H9 (cell line): Measurements from ENCODE around the gene YDJC. TPM values are rescaled to one million over a fixed set of nuclear protein-coding genes. Genes with fewer than 3 reads are reported as not detected.

ENCODE experiments used
- DNase-seq: peaks from one replicate; pipeline ENCODE4 v3.0.0-alpha.2; 2017
- H2AFZ ChIP-seq: one replicate; pipeline ENCODE4 v1.6.1; 2013; ENCODE audit warnings: mild to moderate bottlenecking, low read length, control low read depth, moderate library complexity
- H2AK5ac ChIP-seq: 2 replicates; pipeline ENCODE4 v1.6.1; 2013; ENCODE audit warnings: low read length, control low read depth, mixed read lengths; ENCODE audit not compliant: insufficient read length
- H2BK120ac ChIP-seq: one replicate; pipeline ENCODE4 v1.6.1; 2013; ENCODE audit warnings: low read depth, mild to moderate bottlenecking, low read length, control low read depth, inconsistent platforms; ENCODE audit not compliant: poor library complexity, severe bottlenecking
- H2BK12ac ChIP-seq: 2 replicates; pipeline ENCODE4 v1.6.1; 2013; ENCODE audit warnings: low read length, control low read depth, mixed read lengths, low read depth; ENCODE audit not compliant: insufficient read length
- H2BK15ac ChIP-seq: 2 replicates; pipeline ENCODE4 v1.6.1; 2013; ENCODE audit warnings: low read depth, low read length, control low read depth
- H2BK20ac ChIP-seq: one replicate; pipeline ENCODE4 v1.6.1; 2013; ENCODE audit warnings: low read depth, mild to moderate bottlenecking, low read length, control low read depth, inconsistent platforms; ENCODE audit not compliant: poor library complexity, severe bottlenecking
- H2BK5ac ChIP-seq: 2 replicates; pipeline ENCODE4 v1.6.1; 2013; ENCODE audit warnings: low read length, control low read depth, mixed read lengths; ENCODE audit not compliant: insufficient read length
- H3K14ac ChIP-seq: 2 replicates; pipeline ENCODE4 v1.6.1; 2013; ENCODE audit warnings: low read length, control low read depth; ENCODE audit not compliant: insufficient read depth
- H3K18ac ChIP-seq: 2 replicates; pipeline ENCODE4 v1.6.1; 2013; ENCODE audit warnings: low read depth, mild to moderate bottlenecking, mixed read lengths, low read length, control low read depth; ENCODE audit not compliant: insufficient read length
- H3K23ac ChIP-seq: 2 replicates; pipeline ENCODE4 v1.6.1; 2013; ENCODE audit warnings: low read length, control low read depth, mixed read lengths, low read depth; ENCODE audit not compliant: insufficient read length
- H3K23me2 ChIP-seq: 2 replicates; pipeline ENCODE4 v1.6.1; 2013; ENCODE audit warnings: low read depth, mild to moderate bottlenecking, mixed read lengths, low read length, control low read depth; ENCODE audit not compliant: insufficient read length, poor library complexity, severe bottlenecking
- H3K27ac ChIP-seq: 2 replicates; pipeline ENCODE4 v1.5.1; 2013; ENCODE audit warnings: low read length, control low read depth, mixed read lengths, low read depth; ENCODE audit not compliant: insufficient read length
- H3K27me3 ChIP-seq: 2 replicates; pipeline ENCODE4 v1.6.1; 2013; ENCODE audit warnings: low read length, control low read depth, inconsistent platforms; ENCODE audit not compliant: insufficient read depth
- H3K4ac ChIP-seq: 2 replicates; pipeline ENCODE4 v1.6.1; 2013; ENCODE audit warnings: low read depth, mild to moderate bottlenecking, control low read depth, inconsistent platforms, low read length, moderate library complexity
- H3K4me1 ChIP-seq: 2 replicates; pipeline ENCODE4 v1.6.1; 2013; ENCODE audit warnings: low read length, control low read depth, inconsistent platforms; ENCODE audit not compliant: insufficient read depth
- H3K4me2 ChIP-seq: 2 replicates; pipeline ENCODE4 v1.6.1; 2013; ENCODE audit warnings: low read length, control low read depth, mixed read lengths; ENCODE audit not compliant: insufficient read length, insufficient read depth
- H3K56ac ChIP-seq: 2 replicates; pipeline ENCODE4 v1.6.1; 2013; ENCODE audit warnings: low read depth, mild to moderate bottlenecking, mixed read lengths, low read length, control low read depth; ENCODE audit not compliant: insufficient read length
- H3K79me1 ChIP-seq: 2 replicates; pipeline ENCODE4 v1.6.1; 2013; ENCODE audit warnings: low read depth, mild to moderate bottlenecking, moderate library complexity, low read length, control low read depth, inconsistent platforms; ENCODE audit not compliant: insufficient read depth, poor library complexity, severe bottlenecking
- H3K79me2 ChIP-seq: 2 replicates; pipeline ENCODE4 v1.6.1; 2013; ENCODE audit warnings: low read length, control low read depth, inconsistent platforms; ENCODE audit not compliant: insufficient read depth
- H3K9ac ChIP-seq: 2 replicates; pipeline ENCODE4 v1.6.1; 2013; ENCODE audit warnings: low read length, control low read depth, mixed read lengths; ENCODE audit not compliant: insufficient read length; ENCODE audit errors: extremely low read depth
- H3K9me3 ChIP-seq: one replicate; pipeline ENCODE4 v1.6.1; 2013; ENCODE audit warnings: low read depth, low read length, inconsistent platforms; ENCODE audit not compliant: control insufficient read depth
- H3T11ph ChIP-seq: one replicate; pipeline ENCODE4 v1.6.1; 2013; ENCODE audit warnings: mild to moderate bottlenecking, low read length, control low read depth, inconsistent platforms
- H4K20me1 ChIP-seq: one replicate; pipeline ENCODE4 v1.6.1; 2013; ENCODE audit not compliant: control insufficient read depth, insufficient read length, insufficient read depth
- H4K5ac ChIP-seq: 2 replicates; pipeline ENCODE4 v1.6.1; 2013; ENCODE audit warnings: low read depth, mild to moderate bottlenecking, mixed read lengths, low read length, control low read depth; ENCODE audit not compliant: insufficient read length
- H4K8ac ChIP-seq: replicated peaks from 2 replicates; pipeline ENCODE4 v1.6.1; 2013; ENCODE audit warnings: low read length, control low read depth, mixed read lengths, low read depth; ENCODE audit not compliant: insufficient read length
- H4K91ac ChIP-seq: 2 replicates; pipeline ENCODE4 v1.6.1; 2013; ENCODE audit warnings: low read depth, mild to moderate bottlenecking, moderate library complexity, mixed read lengths, low read length, control low read depth; ENCODE audit not compliant: insufficient read length
- H3K27ac Mint-ChIP-seq, 3 experiments: 2 replicates in 2 of 3; 3 replicates in 1 of 3; pipeline ENCODE4 v1.8.0; 2020 to 2021; ENCODE audit warnings: mixed read lengths in 3 of 3, mild to moderate bottlenecking in 1 of 3, moderate library complexity in 1 of 3
- H3K27me3 Mint-ChIP-seq: 2 replicates; pipeline ENCODE4 v1.8.0; 2021; ENCODE audit warnings: low read depth, mild to moderate bottlenecking, moderate library complexity, mixed read lengths
- H3K36me3 Mint-ChIP-seq, 3 experiments: 2 replicates in 2 of 3; 3 replicates in 1 of 3; pipeline ENCODE4 v1.8.0; 2020 to 2021; ENCODE audit warnings: low read depth in 3 of 3, mixed read lengths in 3 of 3; ENCODE audit not compliant: insufficient read depth in 1 of 3
- H3K4me1 Mint-ChIP-seq, 2 experiments: 2 replicates each; pipeline ENCODE4 v1.8.0; 2020; ENCODE audit warnings: mixed read lengths in 2 of 2
- H3K4me3 Mint-ChIP-seq, 2 experiments: 2 replicates in 1 of 2; 3 replicates in 1 of 2; pipeline ENCODE4 v1.8.0; 2020 to 2021; ENCODE audit warnings: mild to moderate bottlenecking in 2 of 2, mixed read lengths in 2 of 2, moderate library complexity in 1 of 2
- H3K9me3 Mint-ChIP-seq, 2 experiments: 2 replicates in 1 of 2; 3 replicates in 1 of 2; pipeline ENCODE4 v1.8.0; 2020; ENCODE audit warnings: mild to moderate bottlenecking in 2 of 2, mixed read lengths in 2 of 2, moderate library complexity in 1 of 2
- CTCF ChIP-seq: fragments of 200-600 bp; sonication (generic); conservative IDR thresholded peaks from 3 replicates; pipeline ENCODE4 v1.8.0; 2021; ENCODE audit warnings: antibody characterized with exemption, mild to moderate bottlenecking
- WGBS: extraction: QIAGEN DNeasy Blood & Tissue Kit; methylation state at CpG from one replicate; pipeline ENCODE4 v1.1.7; 2013; ENCODE audit warnings: missing lambda C conversion rate, low lambda C conversion rate, mixed read lengths; ENCODE audit not compliant: insufficient read length; ENCODE audit errors: extremely low coverage; 5-methylcytosine and 5-hydroxymethylcytosine counted together
- total RNA-seq: library from RNA; stranded (reverse); gene quantifications from 2 replicates; pipeline ENCODE4 v1.2.1, GENCODE V29; 2021

YDJC gene
- total RNA-seq, 1 experiment from 2014 or later = 30.2 TPM

- Histone ChIP-seq H4K5ac (no peak overlapping the region), H3K4ac (no peak overlapping the region), H3K56ac (no peak overlapping the region), H3K14ac (no peak overlapping the region; the same call in 1 of the 2 replicates), H2BK20ac (no peak overlapping the region), H3K4me1 (no peaks in the 10 kb centered on the region), H2AK5ac (no peak overlapping the region), H4K91ac (no peak overlapping the region), H4K8ac (no peak overlapping the region), H3K18ac (no peak overlapping the region), H2BK15ac (no peak overlapping the region), H3K23ac (no peak overlapping the region), H4K20me1 (no peaks in the 10 kb centered on the region), H2BK12ac (no peak overlapping the region), H3T11ph (no peak overlapping the region), H3K4me2 (no peak overlapping the region), H3K27ac (no peak overlapping the region), H3K79me1 (peaks cover 11% of the 10 kb centered on the region), H3K9me3 (no peaks in the 10 kb centered on the region), H2BK5ac (no peak overlapping the region), H3K79me2 (peaks cover 59% of the 10 kb centered on the region; the same call in 1 of the 2 replicates), H3K27me3 (no peaks in the 10 kb centered on the region), H3K23me2 (no peaks in the 10 kb centered on the region), H3K9ac (no peak overlapping the region), H2BK120ac (no peak overlapping the region), H2AFZ (no peak overlapping the region)
- Mint-ChIP-seq H3K36me3 (peaks cover 5 to 22% (median 14%) of the 10 kb centered on the region in 3 experiments; a peak in 5 of 7 replicates), H3K27me3 (no peaks in the 10 kb centered on the region), H3K27ac (peak overlapping the region in 2 of 3 experiments; percentile 29 to 55; a peak in 6 of 7 replicates), H3K4me3 (no peak overlapping the region; a peak in 1 of 5 replicates), H3K4me1 (peaks cover 22 to 24% of the 10 kb centered on the region in 2 experiments), H3K9me3 (no peaks in the 10 kb centered on the region)
- TF ChIP-seq CTCF = no peak
- no CpG with 5 or more reads among the region's 4 CpGs for WGBS
- DNase-seq = no peak
These were observed 41.8 kb downstream of the YDJC start for GRCh38 chr22:21587803-21588611.
